SK-N-SH (cell line): Measurements from ENCODE around the gene HES2. TPM values are rescaled to one million over a fixed set of nuclear protein-coding genes. Genes with fewer than 3 reads are reported as not detected.

Experiments
- CTCF ChIA-PET: fragments of 300-600, 350-600 bp; formaldehyde crosslinking; extraction: SDS; loops from one replicate; lab custom pipeline; 2021; lab: Yijun Ruan, JAX
- POLR2A ChIA-PET: fragments of 350-600 bp; sonication (Branson Sonifier 250); formaldehyde crosslinking; extraction: SDS; loops from one replicate; lab custom pipeline; 2020; ENCODE audit warnings: antibody characterized with exemption, inconsistent platforms; lab: Yijun Ruan, JAX
- DNase-seq: peaks from one replicate; pipeline ENCODE4 v3.0.0; 2012
- H2AFZ ChIP-seq: fragments of 200-600 bp; sonication (generic); 2 replicates; pipeline ENCODE4 v1.8.1; 2016; ENCODE audit warnings: antibody characterized with exemption, mild to moderate bottlenecking, low read depth
- H3F3A ChIP-seq: fragments of 200-600 bp; sonication (generic); replicated peaks from 2 replicates; pipeline ENCODE3; 2016; ENCODE audit warnings: antibody characterized with exemption, mild to moderate bottlenecking; ENCODE audit not compliant: insufficient read depth
- H3K27ac ChIP-seq, 2 experiments: fragments of 200-500 bp in 1 of 2; fragments of 200-600 bp in 1 of 2; sonication (Bioruptor generic) in 1 of 2; sonication (generic), shearing (Covaris generic) in 1 of 2; 2 replicates each; pipeline versions ENCODE4 v1.5.1 to v1.6.1; 2014 to 2016; ENCODE audit warnings: low read depth in 2 of 2, inconsistent platforms in 1 of 2, low read length in 1 of 2, mild to moderate bottlenecking in 1 of 2, mixed read lengths in 1 of 2
- H3K27me3 ChIP-seq: fragments of 200-600 bp; sonication (generic), shearing (Covaris generic); 2 replicates; pipeline ENCODE4 v1.6.1; 2016; ENCODE audit warnings: mixed run types; ENCODE audit not compliant: insufficient read depth
- H3K36me3 ChIP-seq, 2 experiments: fragments of 200-500 bp in 1 of 2; fragments of 200-600 bp in 1 of 2; sonication (Bioruptor generic) in 1 of 2; sonication (generic) in 1 of 2; replicated peaks in 1 of 2; 2 replicates each; pipeline versions ENCODE3 to v1.5.1; 2014 to 2016; ENCODE audit warnings: low read length in 1 of 2, mild to moderate bottlenecking in 1 of 2; ENCODE audit not compliant: insufficient read depth in 2 of 2, control insufficient read depth in 1 of 2
- H3K4me1 ChIP-seq, 2 experiments: fragments of 200-500 bp in 1 of 2; fragments of 200-600 bp in 1 of 2; sonication (Bioruptor generic) in 1 of 2; sonication (generic), shearing (Covaris generic) in 1 of 2; 2 replicates each; pipeline versions ENCODE4 v1.5.1 to v1.6.1; 2014 to 2016; ENCODE audit warnings: low read depth in 1 of 2, low read length in 1 of 2, mixed run types in 1 of 2; ENCODE audit not compliant: insufficient read depth in 2 of 2, control insufficient read depth in 1 of 2
- H3K4me2 ChIP-seq: fragments of 200-600 bp; sonication (generic), shearing (Covaris generic); 2 replicates; pipeline ENCODE4 v1.6.1; 2017; ENCODE audit warnings: mixed run types
- H3K4me3 ChIP-seq, 2 experiments: fragments of 200-500 bp in 1 of 2; fragments of 200-600 bp in 1 of 2; sonication (Bioruptor generic) in 1 of 2; sonication (generic), shearing (Covaris generic) in 1 of 2; 2 replicates each; pipeline versions ENCODE4 v1.5.1 to v1.8.1; 2014 to 2016; ENCODE audit warnings: low read depth in 2 of 2, inconsistent platforms in 1 of 2, low read length in 1 of 2, mild to moderate bottlenecking in 1 of 2, mixed read lengths in 1 of 2, moderate library complexity in 1 of 2
- H3K79me2 ChIP-seq: fragments of 200-600 bp; sonication (generic); 2 replicates; pipeline ENCODE4 v1.8.1; 2017; ENCODE audit warnings: mild to moderate bottlenecking; ENCODE audit not compliant: insufficient read depth
- H3K9ac ChIP-seq: fragments of 200-600 bp; sonication (generic); 2 replicates; pipeline ENCODE4 v1.6.1; 2017; ENCODE audit warnings: mixed run types
- H3K9me2 ChIP-seq: fragments of 200-600 bp; sonication (generic); 2 replicates; pipeline ENCODE4 v1.6.1; 2017; ENCODE audit warnings: mixed run types
- H3K9me3 ChIP-seq: fragments of 200-600 bp; sonication (generic); 2 replicates; pipeline ENCODE4 v1.6.1; 2017; ENCODE audit warnings: mixed run types, mild to moderate bottlenecking, moderate library complexity
- H4K20me1 ChIP-seq: fragments of 200-600 bp; sonication (generic); 2 replicates; pipeline ENCODE4 v1.6.1; 2017; ENCODE audit warnings: mild to moderate bottlenecking, mixed run types; ENCODE audit not compliant: insufficient read depth
- ELF1 ChIP-seq: IDR thresholded peaks from 2 replicates; pipeline ENCODE4 v1.4.0; 2012
- FOSL2 ChIP-seq: IDR thresholded peaks from 2 replicates; pipeline ENCODE4 v1.4.0; 2012; ENCODE audit warnings: low read depth, mild to moderate bottlenecking, moderate library complexity, borderline replicate concordance
- IRF3 ChIP-seq: fragments of 150-350 bp; IDR thresholded peaks from 2 replicates; pipeline ENCODE4 v1.6.1; 2016; ENCODE audit warnings: mild to moderate bottlenecking, low read depth, low read length
- MAX ChIP-seq: IDR thresholded peaks from 2 replicates; pipeline ENCODE4 v1.4.0; 2012; ENCODE audit warnings: low read depth
- NRF1 ChIP-seq: IDR thresholded peaks from 2 replicates; pipeline ENCODE4 v1.6.1; 2012; ENCODE audit warnings: low read depth, mild to moderate bottlenecking, low read length
- RAD21 ChIP-seq: IDR thresholded peaks from 2 replicates; pipeline ENCODE4 v1.6.1; 2012; ENCODE audit warnings: mild to moderate bottlenecking, low read length
- RXRA ChIP-seq: IDR thresholded peaks from 2 replicates; pipeline ENCODE4 v1.4.0; 2012; ENCODE audit warnings: low read depth, mild to moderate bottlenecking, borderline replicate concordance
- SIN3A ChIP-seq: IDR thresholded peaks from 2 replicates; pipeline ENCODE4 v1.6.1; 2012; ENCODE audit warnings: low read depth, mild to moderate bottlenecking, low read length, moderate library complexity, borderline replicate concordance
- SMC3 ChIP-seq: IDR thresholded peaks from 2 replicates; pipeline ENCODE4 v1.6.1; 2012; ENCODE audit warnings: low read depth, low read length, improper control_type of control experiment
- TCF12 ChIP-seq: IDR thresholded peaks from 2 replicates; pipeline ENCODE4 v1.4.0; 2012
- USF2 ChIP-seq: fragments of 150-350 bp; IDR thresholded peaks from 2 replicates; pipeline ENCODE4 v1.6.1; 2017; ENCODE audit warnings: antibody characterized with exemption, low read length, low read depth, borderline replicate concordance
- YY1 ChIP-seq: IDR thresholded peaks from 2 replicates; pipeline ENCODE4 v1.4.0; 2012; ENCODE audit warnings: low read depth, mild to moderate bottlenecking
- WGBS: methylation state at CpG from one replicate; pipeline ENCODE4 v1.1.6; 2017; ENCODE audit warnings: low lambda C conversion rate; 5-methylcytosine and 5-hydroxymethylcytosine counted together
- polyA plus RNA-seq, 3 experiments: library from polyadenylated mRNA; depleted of rRNA; stranded (reverse); fragments of >200 nt; gene quantifications; 2 replicates each; pipeline ENCODE4 v1.2.3, GENCODE V29; 2012
- TF ChIP-seq, protein P1 (sequence below): fragments of 200-600 bp; sonication (generic); IDR thresholded peaks from 2 replicates; pipeline ENCODE4 v1.6.1; 2017; ENCODE audit warnings: antibody characterized with exemption, mild to moderate bottlenecking, moderate library complexity

HES2 gene, protein sequence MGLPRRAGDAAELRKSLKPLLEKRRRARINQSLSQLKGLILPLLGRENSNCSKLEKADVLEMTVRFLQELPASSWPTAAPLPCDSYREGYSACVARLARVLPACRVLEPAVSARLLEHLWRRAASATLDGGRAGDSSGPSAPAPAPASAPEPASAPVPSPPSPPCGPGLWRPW
- polyA plus RNA-seq (2012; rRNA removed): 0.03 TPM in 2 replicates
- polyA plus RNA-seq (2012; cell fraction: cytosol; rRNA removed): 0.06 and 0.09 TPM in 2 replicates
- polyA plus RNA-seq (2012; cell fraction: nucleus; rRNA removed): 0.10 and 0.11 TPM in 2 replicates

- no peaks in the 10 kb centered on the region for H3K9me2 ChIP-seq
- 0 out of 4 replicates have a peak within 1 kb of the TSS, but pooled peaks of 1 of the 2 experiments have one; percentile 12 for H3K4me3 ChIP-seq
- H3K4me2 ChIP-seq: peak within 1 kb of the TSS; percentile 24; the same call in 1 of the 2 replicates
- TF ChIP-seq FOSL2 (no peak), YY1 (no peak)
- TF ChIP-seq, all 33 proteins: peak for 0
- H4K20me1 ChIP-seq: no peaks in the 10 kb centered on the region
- peaks cover 6 to 18% of the 10 kb centered on the region in 2 experiments; a peak in 1 of 4 replicates for H3K4me1 ChIP-seq
- H3K27ac ChIP-seq: no peak within 1 kb of the TSS
- DNase-seq: peak; percentile 61
- CTCF ChIA-PET: interaction anchor here (1.0 to 16.1 kb wide), 10 partner anchors 11 to 182 kb away, joined by 3 to 290 read pairs (median 5); no protein-coding TSS in a partner anchor
- H3K79me2 ChIP-seq: no peaks in the 10 kb centered on the region
- H3K9ac ChIP-seq: no peak within 1 kb of the TSS
- H2AFZ ChIP-seq: no peak within 1 kb of the TSS
- no peaks in the 10 kb centered on the region for H3F3A ChIP-seq
- 6% methylated on average over 3 of the region's 62 CpGs for WGBS
- POLR2A ChIA-PET: interaction anchor here (1.5 kb wide), 1 partner anchor 184 kb away, joined by 3 read pairs; the partner anchor contains the start of gene ICMT
- H3K9me3 ChIP-seq: no peaks in the 10 kb centered on the region
- peaks cover 26% of the 10 kb centered on the region for H3K27me3 ChIP-seq
- H3K36me3 ChIP-seq: no peaks in the 10 kb centered on the region
Measured at GRCh38 chr1:6419804-6420453, at the start of gene HES2. HES2 (minus strand) TSS chr1:6419919; CDS start chr1:6419820, 99 bp downstream.

GRCh38 chr1:6468729-6469461, 49.2 kb upstream of the HES2 start:
- TF ChIP-seq USF2 (no peak), SIN3A (no peak), ELF1 (no peak), RXRA (no peak), IRF3 (no peak), MAX (no peak), NRF1 (no peak), RAD21 (no peak), SMC3 (no peak), TCF12 (no peak)
- TF ChIP-seq, protein P1, sequence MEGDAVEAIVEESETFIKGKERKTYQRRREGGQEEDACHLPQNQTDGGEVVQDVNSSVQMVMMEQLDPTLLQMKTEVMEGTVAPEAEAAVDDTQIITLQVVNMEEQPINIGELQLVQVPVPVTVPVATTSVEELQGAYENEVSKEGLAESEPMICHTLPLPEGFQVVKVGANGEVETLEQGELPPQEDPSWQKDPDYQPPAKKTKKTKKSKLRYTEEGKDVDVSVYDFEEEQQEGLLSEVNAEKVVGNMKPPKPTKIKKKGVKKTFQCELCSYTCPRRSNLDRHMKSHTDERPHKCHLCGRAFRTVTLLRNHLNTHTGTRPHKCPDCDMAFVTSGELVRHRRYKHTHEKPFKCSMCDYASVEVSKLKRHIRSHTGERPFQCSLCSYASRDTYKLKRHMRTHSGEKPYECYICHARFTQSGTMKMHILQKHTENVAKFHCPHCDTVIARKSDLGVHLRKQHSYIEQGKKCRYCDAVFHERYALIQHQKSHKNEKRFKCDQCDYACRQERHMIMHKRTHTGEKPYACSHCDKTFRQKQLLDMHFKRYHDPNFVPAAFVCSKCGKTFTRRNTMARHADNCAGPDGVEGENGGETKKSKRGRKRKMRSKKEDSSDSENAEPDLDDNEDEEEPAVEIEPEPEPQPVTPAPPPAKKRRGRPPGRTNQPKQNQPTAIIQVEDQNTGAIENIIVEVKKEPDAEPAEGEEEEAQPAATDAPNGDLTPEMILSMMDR: no peak

More at GRCh38 chr1:6468729-6469461, 49.2 kb upstream of the HES2 start:
- Histone ChIP-seq H3K4me2 (no peak overlapping the region), H3K79me2 (no peaks in the 10 kb centered on the region), H4K20me1 (no peaks in the 10 kb centered on the region), H3K4me3 (no peak overlapping the region), H3K9ac (no peak overlapping the region), H2AFZ (no peak overlapping the region), H3K9me2 (no peaks in the 10 kb centered on the region), H3K27me3 (no peaks in the 10 kb centered on the region), H3K4me1 (no peaks in the 10 kb centered on the region), H3K27ac (no peak overlapping the region), H3K36me3 (peaks cover 0 to 43% of the 10 kb centered on the region in 2 experiments), H3K9me3 (no peaks in the 10 kb centered on the region), H3F3A (no peaks in the 10 kb centered on the region)
- WGBS: 94% methylated on average over 11 of the region's 13 CpGs
- no peak for DNase-seq
- POLR2A ChIA-PET: no interaction called here
- CTCF ChIA-PET: interaction anchor here (1.0 to 2.0 kb wide), 5 partner anchors 17 to 223 kb away, joined by 3 to 11 read pairs (median 4); no protein-coding TSS in a partner anchor
